Hepatocyte (in vitro differentiated cells): ENCODE results near the gene TBC1D22B.

ENCODE experiments used
- CTCF ChIP-seq: fragments of 200-600 bp; sonication (generic); IDR thresholded peaks from 2 replicates; pipeline ENCODE4 v1.5.1; 2016; ENCODE audit warnings: antibody characterized with exemption, mild to moderate bottlenecking; ENCODE audit not compliant: poor library complexity
- EZH2phosphoT487 ChIP-seq: fragments of 200-600 bp; sonication (generic); IDR thresholded peaks from one replicate; pipeline ENCODE4 v1.6.1; 2018; ENCODE audit warnings: antibody characterized with exemption, mild to moderate bottlenecking, low read depth, moderate library complexity; ENCODE audit not compliant: unreplicated experiment, severe bottlenecking

- TF ChIP-seq CTCF (no peak), EZH2phosphoT487 (no peak)
Observed at GRCh38 chr6:37283671-37284151, 26.1 kb downstream of the TBC1D22B start.
